Breast epithelium (tissue), 4 donors: ENCODE measurements around the gene PRMT6. TPM values are rescaled to one million over a fixed set of nuclear protein-coding genes. Genes with fewer than 3 reads are reported as not detected.

ENCODE experiments used
- DNase-seq, 2 donors: peaks; one replicate each; pipeline ENCODE4 v3.0.0-alpha.2; 2019; ENCODE audit warnings: low spot score in 2 of 2
- H3K27ac ChIP-seq, 2 donors: fragments of 200-600 bp; sonication (generic) in 1 of 2; one replicate each; pipeline ENCODE4 v1.5.1; 2016 to 2019; ENCODE audit warnings: mild to moderate bottlenecking in 1 of 2
- H3K27me3 ChIP-seq, 2 donors: fragments of 200-600 bp; sonication (generic) in 1 of 2; one replicate each; pipeline versions ENCODE4 v1.5.1 to v1.6.0; 2017 to 2019; ENCODE audit warnings: control low read depth in 1 of 2, mild to moderate bottlenecking in 1 of 2
- H3K36me3 ChIP-seq: fragments of 200-600 bp; one replicate; pipeline ENCODE4 v1.5.1; 2019
- H3K4me1 ChIP-seq, 2 donors: fragments of 200-600 bp; sonication (generic); one replicate each; pipeline ENCODE4 v1.5.1; 2016 to 2019; ENCODE audit warnings: control low read depth in 1 of 2
- H3K4me3 ChIP-seq, 3 donors: fragments of 200-600 bp; sonication (generic); 1 replicate in 2 of 3; 2 replicates in 1 of 3; pipeline ENCODE4 v1.5.1; 2016 to 2019; ENCODE audit warnings: mild to moderate bottlenecking in 3 of 3, moderate library complexity in 2 of 3
- H3K9me3 ChIP-seq, 2 donors: fragments of 200-600 bp; sonication (generic) in 1 of 2; one replicate each; pipeline ENCODE4 v1.5.1; 2016 to 2019; ENCODE audit warnings: control low read depth in 1 of 2
- POLR2A ChIP-seq: fragments of 450-650 bp; IDR thresholded peaks from one replicate; pipeline ENCODE4 v1.6.1; 2016; ENCODE audit warnings: antibody characterized with exemption, mild to moderate bottlenecking, moderate library complexity
- POLR2AphosphoS5 ChIP-seq, 3 donors: sonication (generic); formaldehyde crosslinking; IDR thresholded peaks; one replicate each; pipeline ENCODE4 v1.6.1; 2017; ENCODE audit warnings: antibody characterized with exemption in 3 of 3
- intact Hi-C: fragments of 100-400 bp; cut with DNase I; formaldehyde crosslinking; loops from one replicate; pipeline ENCODE4 v1.15.1; 2023; ENCODE audit warnings: low total_unique reads
- total RNA-seq, 3 donors: library from RNA; depleted of rRNA; stranded (reverse); fragments of >200 nt; gene quantifications; one replicate each; pipeline ENCODE4 v1.1.0, GENCODE V29; 2016
- TF ChIP-seq, protein P1 (sequence below), 3 donors: fragments of 450-650 bp; IDR thresholded peaks; one replicate each; pipeline ENCODE4 v1.5.1; 2016 to 2017; ENCODE audit warnings: antibody characterized with exemption in 3 of 3, mild to moderate bottlenecking in 3 of 3, moderate library complexity in 3 of 3

The PRMT6 gene
- total RNA-seq, result 10 to 100 TPM in 2 of 3 donors, 1 to 10 TPM in 1; 6.7 to 18.7 (median 17.6) TPM

DNA sequence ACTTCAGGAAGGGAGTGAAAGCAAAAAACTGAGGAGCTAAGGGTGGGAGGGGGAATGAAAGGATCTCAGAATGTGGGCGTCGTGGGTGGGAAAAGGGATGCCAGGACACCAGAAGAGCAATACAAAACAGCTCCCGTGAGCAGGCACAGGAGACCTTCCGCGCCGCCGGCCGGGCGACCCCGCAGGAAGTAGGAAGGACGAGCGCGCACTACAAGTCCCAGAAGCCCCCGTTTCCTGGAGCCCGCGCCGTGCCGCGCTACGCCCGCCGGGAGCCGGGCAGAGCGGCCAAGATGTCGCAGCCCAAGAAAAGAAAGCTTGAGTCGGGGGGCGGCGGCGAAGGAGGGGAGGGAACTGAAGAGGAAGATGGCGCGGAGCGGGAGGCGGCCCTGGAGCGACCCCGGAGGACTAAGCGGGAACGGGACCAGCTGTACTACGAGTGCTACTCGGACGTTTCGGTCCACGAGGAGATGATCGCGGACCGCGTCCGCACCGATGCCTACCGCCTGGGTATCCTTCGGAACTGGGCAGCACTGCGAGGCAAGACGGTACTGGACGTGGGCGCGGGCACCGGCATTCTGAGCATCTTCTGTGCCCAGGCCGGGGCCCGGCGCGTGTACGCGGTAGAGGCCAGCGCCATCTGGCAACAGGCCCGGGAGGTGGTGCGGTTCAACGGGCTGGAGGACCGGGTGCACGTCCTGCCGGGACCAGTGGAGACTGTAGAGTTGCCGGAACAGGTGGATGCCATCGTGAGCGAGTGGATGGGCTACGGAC, at the start of gene PRMT6:
TSS of gene PRMT6 (plus strand) at position 249 of the 771 bp plus-strand sequence. CDS start at position 291, 42 bp downstream.
- peak; percentile 39 to 40 (median 40) for TF ChIP-seq POLR2AphosphoS5 (IDR thresholded peaks at IDR 0.05)
- TF ChIP-seq POLR2A, result peak; percentile 37
- TF ChIP-seq, protein P1, sequence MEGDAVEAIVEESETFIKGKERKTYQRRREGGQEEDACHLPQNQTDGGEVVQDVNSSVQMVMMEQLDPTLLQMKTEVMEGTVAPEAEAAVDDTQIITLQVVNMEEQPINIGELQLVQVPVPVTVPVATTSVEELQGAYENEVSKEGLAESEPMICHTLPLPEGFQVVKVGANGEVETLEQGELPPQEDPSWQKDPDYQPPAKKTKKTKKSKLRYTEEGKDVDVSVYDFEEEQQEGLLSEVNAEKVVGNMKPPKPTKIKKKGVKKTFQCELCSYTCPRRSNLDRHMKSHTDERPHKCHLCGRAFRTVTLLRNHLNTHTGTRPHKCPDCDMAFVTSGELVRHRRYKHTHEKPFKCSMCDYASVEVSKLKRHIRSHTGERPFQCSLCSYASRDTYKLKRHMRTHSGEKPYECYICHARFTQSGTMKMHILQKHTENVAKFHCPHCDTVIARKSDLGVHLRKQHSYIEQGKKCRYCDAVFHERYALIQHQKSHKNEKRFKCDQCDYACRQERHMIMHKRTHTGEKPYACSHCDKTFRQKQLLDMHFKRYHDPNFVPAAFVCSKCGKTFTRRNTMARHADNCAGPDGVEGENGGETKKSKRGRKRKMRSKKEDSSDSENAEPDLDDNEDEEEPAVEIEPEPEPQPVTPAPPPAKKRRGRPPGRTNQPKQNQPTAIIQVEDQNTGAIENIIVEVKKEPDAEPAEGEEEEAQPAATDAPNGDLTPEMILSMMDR (IDR thresholded peaks at IDR 0.05), result no peak
- peak; percentile 48 to 68 for DNase-seq
- Histone ChIP-seq H3K4me1 (no peaks in the 10 kb centered on the region), H3K9me3 (no peaks in the 10 kb centered on the region), H3K27me3 (no peaks in the 10 kb centered on the region), H3K4me3 (peak within 1 kb of the TSS; percentile 68 to 85 (median 80)), H3K36me3 (no peaks in the 10 kb centered on the region), H3K27ac (peak within 1 kb of the TSS; percentile 84 to 87)
- intact Hi-C loops, result no loop called here

DNA sequence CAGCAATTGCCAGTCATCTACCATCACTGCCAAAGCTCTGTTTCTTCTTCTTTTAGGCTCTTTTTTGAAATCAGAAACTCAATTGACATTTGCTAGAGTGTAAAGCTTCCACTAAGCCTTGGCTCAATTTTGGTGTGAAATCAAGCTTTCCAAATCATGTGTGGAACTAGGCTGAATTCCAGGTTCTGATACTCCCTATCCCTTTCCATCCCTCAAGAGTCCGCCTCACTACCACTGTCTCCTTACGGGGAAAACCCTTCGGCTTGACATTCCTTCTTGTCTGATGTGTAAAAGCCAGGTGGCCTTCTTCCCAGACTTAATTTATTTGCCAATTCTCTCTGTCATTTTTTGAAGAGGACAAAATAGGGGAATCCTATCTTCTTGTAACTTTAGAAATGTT, 47.2 kb upstream of the PRMT6 start:
- no peak for TF ChIP-seq POLR2A
- TF ChIP-seq POLR2AphosphoS5 (IDR thresholded peaks at IDR 0.05), result no peak
- TF ChIP-seq, protein P1 (IDR thresholded peaks at IDR 0.05), result no peak
- intact Hi-C loops, result no loop called here
- Histone ChIP-seq H3K27me3 (no peaks in the 10 kb centered on the region), H3K36me3 (no peaks in the 10 kb centered on the region), H3K4me3 (no peak overlapping the region), H3K27ac (no peak overlapping the region), H3K4me1 (no peaks in the 10 kb centered on the region), H3K9me3 (no peaks in the 10 kb centered on the region)
- DNase-seq, result no peak

DNA sequence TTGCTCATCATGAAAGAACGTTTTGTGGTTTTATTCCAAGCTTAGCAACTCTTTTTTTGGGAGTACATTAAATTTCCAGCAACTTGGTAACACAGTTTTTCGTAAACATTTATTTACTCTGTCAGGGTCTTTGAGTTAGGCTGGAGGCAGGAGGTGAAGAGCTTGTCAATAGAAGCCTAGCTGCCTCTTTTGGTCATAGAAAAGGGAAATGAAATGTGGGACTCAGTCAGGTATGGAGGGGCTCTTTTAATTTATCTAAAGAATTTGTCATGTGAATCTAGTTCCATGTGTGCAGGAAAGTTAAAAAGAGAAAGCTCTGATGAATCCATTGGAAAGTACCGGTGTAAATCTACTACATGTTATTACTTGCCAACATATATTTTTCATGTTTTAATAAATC, 45.9 kb upstream of the PRMT6 start:
- DNase-seq, result no peak
- Histone ChIP-seq H3K36me3 (no peaks in the 10 kb centered on the region), H3K27me3 (no peaks in the 10 kb centered on the region), H3K4me1 (no peaks in the 10 kb centered on the region), H3K27ac (no peak overlapping the region), H3K9me3 (no peaks in the 10 kb centered on the region), H3K4me3 (no peak overlapping the region)
- intact Hi-C loops, result no loop called here
- no peak for TF ChIP-seq POLR2A
- TF ChIP-seq, protein P1 (IDR thresholded peaks at IDR 0.05), result no peak
- no peak for TF ChIP-seq POLR2AphosphoS5 (IDR thresholded peaks at IDR 0.05)

DNA sequence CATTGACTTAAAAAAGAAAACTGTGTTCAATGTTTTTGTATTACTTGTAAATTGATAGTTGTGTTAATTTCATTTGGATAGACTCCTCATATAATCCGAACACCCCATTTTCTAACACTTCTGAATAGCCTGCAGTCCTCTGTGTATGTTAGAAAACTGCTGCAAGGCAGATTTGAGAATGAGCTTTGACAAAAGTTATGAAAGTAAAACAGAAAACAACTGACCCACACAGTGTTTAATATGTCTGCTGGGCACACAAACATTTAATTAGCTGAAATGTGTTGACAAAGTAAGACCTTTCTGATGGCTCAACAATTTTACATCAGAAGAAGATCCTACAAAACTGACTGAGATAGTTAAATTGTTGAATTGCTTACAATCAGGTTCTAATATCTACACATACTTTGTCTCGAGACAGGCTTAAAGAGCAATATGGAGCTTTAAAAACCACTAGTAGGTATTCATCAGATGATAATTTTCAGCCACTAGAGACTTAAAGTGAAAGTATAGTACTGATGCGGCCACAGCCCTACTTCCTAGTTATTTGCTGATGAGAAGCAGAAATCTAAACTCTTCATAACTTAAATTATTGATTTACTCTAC, 40.0 kb upstream of the PRMT6 start:
- DNase-seq, result no peak
- H3K4me3 ChIP-seq, result no peak overlapping the region
- no peaks in the 10 kb centered on the region for H3K27me3 ChIP-seq
- intact Hi-C loops, result no loop called here
- H3K4me1 ChIP-seq, result no peaks in the 10 kb centered on the region
- H3K9me3 ChIP-seq, result no peaks in the 10 kb centered on the region
- H3K36me3 ChIP-seq, result no peaks in the 10 kb centered on the region
- TF ChIP-seq POLR2AphosphoS5 (IDR thresholded peaks at IDR 0.05) (no peak), POLR2A (no peak)
- TF ChIP-seq, protein P1 (IDR thresholded peaks at IDR 0.05), result no peak
- H3K27ac ChIP-seq, result no peak overlapping the region

DNA sequence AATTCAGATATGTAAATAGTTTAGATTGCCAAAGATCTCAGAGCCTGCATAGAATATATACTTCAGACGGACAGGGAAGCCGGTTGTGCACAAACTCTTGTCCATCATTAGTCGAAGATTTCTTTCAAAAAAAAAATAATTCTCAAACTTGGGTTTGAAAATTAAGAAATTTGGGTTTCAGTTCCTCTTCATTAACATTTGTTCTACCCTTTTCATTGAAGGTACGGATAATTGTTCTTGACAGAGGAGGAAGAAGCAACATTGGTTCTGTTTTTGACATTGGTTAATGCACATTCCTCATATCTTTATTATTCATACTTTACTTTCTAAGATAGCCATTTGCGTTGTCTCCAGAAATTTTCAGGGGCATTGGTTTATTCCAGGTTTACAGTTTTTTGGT, 38.0 kb upstream of the PRMT6 start:
- no peak for DNase-seq
- Histone ChIP-seq H3K27ac (no peak overlapping the region), H3K9me3 (no peaks in the 10 kb centered on the region), H3K4me1 (no peaks in the 10 kb centered on the region), H3K27me3 (no peaks in the 10 kb centered on the region), H3K4me3 (no peak overlapping the region), H3K36me3 (no peaks in the 10 kb centered on the region)
- TF ChIP-seq POLR2AphosphoS5 (IDR thresholded peaks at IDR 0.05) (no peak), POLR2A (no peak)
- TF ChIP-seq, protein P1 (IDR thresholded peaks at IDR 0.05), result no peak
- intact Hi-C loops, result no loop called here
